GM23248 (cell line): ENCODE results near the gene ANKRD13B.

Source experiments
- EZH2 ChIP-seq: fragments of 200-600 bp; sonication (generic); IDR thresholded peaks from 2 replicates; pipeline ENCODE4 v1.6.1; 2018; ENCODE audit warnings: antibody characterized with exemption, mild to moderate bottlenecking; ENCODE audit not compliant: insufficient read depth, poor library complexity, severe bottlenecking
- EZH2phosphoT487 ChIP-seq: fragments of 200-600 bp; sonication (generic); IDR thresholded peaks from 2 replicates; pipeline ENCODE4 v1.6.1; 2018; ENCODE audit warnings: antibody characterized with exemption, moderate library complexity, mild to moderate bottlenecking, low read depth; ENCODE audit not compliant: insufficient read depth

- no peak for TF ChIP-seq EZH2
- no peak for TF ChIP-seq EZH2phosphoT487
Observed at GRCh38 chr17:29591737-29592608, 959 bp upstream of the ANKRD13B start.
